Upper lobe of right lung (tissue), 1 donor: ENCODE measurements around the gene SSBP3. TPM values are rescaled to one million over a fixed set of nuclear protein-coding genes. Genes with fewer than 3 reads are reported as not detected.

ENCODE experiments used
- ATAC-seq: fragments of 200-7000 bp; cut with Tn5 transposase; one replicate; pipeline ENCODE4 v1.9.1; 2020; ENCODE audit warnings: mild to moderate bottlenecking, moderate library complexity
- DNase-seq: peaks from one replicate; pipeline ENCODE4 v3.0.0-alpha.2; 2020
- H3K27ac ChIP-seq: fragments of 200-600 bp; one replicate; pipeline ENCODE4 v1.8.0; 2022
- H3K27me3 ChIP-seq: fragments of 200-600 bp; one replicate; pipeline ENCODE4 v1.8.0; 2022; ENCODE audit warnings: mild to moderate bottlenecking
- H3K36me3 ChIP-seq: fragments of 200-600 bp; one replicate; pipeline ENCODE4 v1.8.0; 2022
- H3K4me1 ChIP-seq: fragments of 200-600 bp; one replicate; pipeline ENCODE4 v1.8.0; 2022
- H3K4me3 ChIP-seq: fragments of 200-600 bp; one replicate; pipeline ENCODE4 v1.8.0; 2022; ENCODE audit warnings: mild to moderate bottlenecking
- H3K9me3 ChIP-seq: fragments of 200-600 bp; one replicate; pipeline ENCODE4 v1.8.0; 2022
- CTCF ChIP-seq: fragments of 200-600 bp; IDR thresholded peaks from one replicate; pipeline ENCODE4 v1.8.0; 2022; ENCODE audit warnings: antibody characterized with exemption
- intact Hi-C: fragments of 100-400 bp; cut with DNase I; formaldehyde crosslinking; loops from one replicate; pipeline ENCODE4 v1.11.0; 2022
- total RNA-seq: library from RNA; stranded (reverse); fragmentation: NEBNext Ultra II Directional; extraction: Animal tissue kit (Norgen Biotek cat#: 25700); gene quantifications from one replicate; pipeline ENCODE4 v1.2.1, GENCODE V29; 2021
- donor health status: DM: no; HTN: yes; CAD: no; lungs with severe emphysema.

Gene SSBP3
- total RNA-seq, 1 donor from 2014 or later = 40.4 TPM

GRCh38 chr1:54265659-54266058 lies 140.5 kb downstream of the SSBP3 start:
- Histone ChIP-seq H3K27me3 (no peaks in the 10 kb centered on the region), H3K4me3 (no peak overlapping the region), H3K27ac (no peak overlapping the region), H3K36me3 (no peaks in the 10 kb centered on the region), H3K4me1 (peaks cover 7% of the 10 kb centered on the region), H3K9me3 (no peaks in the 10 kb centered on the region)
- ATAC-seq = no peak
- TF ChIP-seq CTCF = no peak
- intact Hi-C loops = no loop called here
- no peak for DNase-seq

GRCh38 chr1:54265126-54265525 lies 141.1 kb downstream of the SSBP3 start:
- H3K36me3 ChIP-seq = no peaks in the 10 kb centered on the region
- ATAC-seq (no peak), DNase-seq (no peak)
- no peak for TF ChIP-seq CTCF
- H3K27me3 ChIP-seq = no peaks in the 10 kb centered on the region
- no peak overlapping the region for H3K27ac ChIP-seq
- intact Hi-C loops = no loop called here
- peaks cover 7% of the 10 kb centered on the region for H3K4me1 ChIP-seq
- H3K4me3 ChIP-seq = no peak overlapping the region
- H3K9me3 ChIP-seq = no peaks in the 10 kb centered on the region

GRCh38 chr1:54263601-54264226 lies 142.5 kb downstream of the SSBP3 start:
- Histone ChIP-seq H3K4me1 (peaks cover 7% of the 10 kb centered on the region), H3K27me3 (no peaks in the 10 kb centered on the region), H3K27ac (no peak overlapping the region), H3K4me3 (no peak overlapping the region), H3K9me3 (no peaks in the 10 kb centered on the region), H3K36me3 (no peaks in the 10 kb centered on the region)
- no peak for DNase-seq
- intact Hi-C loops = no loop called here
- ATAC-seq = no peak
- TF ChIP-seq CTCF = no peak

GRCh38 chr1:54262244-54262643 lies 143.9 kb downstream of the SSBP3 start:
- H3K27me3 ChIP-seq = no peaks in the 10 kb centered on the region
- DNase-seq (no peak), ATAC-seq (no peak)
- H3K4me1 ChIP-seq = peaks cover 7% of the 10 kb centered on the region
- no peaks in the 10 kb centered on the region for H3K9me3 ChIP-seq
- intact Hi-C loops = no loop called here
- H3K36me3 ChIP-seq = no peaks in the 10 kb centered on the region
- no peak overlapping the region for H3K27ac ChIP-seq
- no peak for TF ChIP-seq CTCF
- H3K4me3 ChIP-seq = no peak overlapping the region

- Histone ChIP-seq H3K27ac (no peak overlapping the region), H3K36me3 (no peaks in the 10 kb centered on the region), H3K27me3 (no peaks in the 10 kb centered on the region), H3K9me3 (no peaks in the 10 kb centered on the region), H3K4me1 (peaks cover 7% of the 10 kb centered on the region), H3K4me3 (no peak overlapping the region)
- no peak for ATAC-seq
- intact Hi-C loops = no loop called here
- DNase-seq = no peak
- TF ChIP-seq CTCF = no peak
These were observed 145.4 kb downstream of the SSBP3 start for GRCh38 chr1:54260810-54261209.
